ENCODE measurements around the gene LDHAL6B.

- TF ChIP-seq EP300 (IDR thresholded peaks at IDR 0.05) = no peak
- no peak for TF ChIP-seq CTCF (IDR thresholded peaks at IDR 0.05)
- TF ChIP-seq POLR2AphosphoS5 (IDR thresholded peaks at IDR 0.05) = no peak
These were observed 20.4 kb downstream of the LDHAL6B start for GRCh38 chr15:59227021-59227420.
